Mucosa of rectum (tissue), 2 donors: Measurements from ENCODE around the gene CCDC57.

Experiments used
- H3K27ac ChIP-seq, 2 donors: one replicate each; pipeline ENCODE4 v1.7.0; 2013; ENCODE audit warnings: inconsistent platforms in 2 of 2, low read depth in 2 of 2, low read length in 2 of 2
- H3K27me3 ChIP-seq, 2 donors: one replicate each; pipeline ENCODE4 v1.7.0; 2013; ENCODE audit warnings: low read length in 2 of 2; ENCODE audit not compliant: control insufficient read depth in 2 of 2, insufficient read depth in 2 of 2
- H3K36me3 ChIP-seq, 2 donors: one replicate each; pipeline ENCODE4 v1.7.0; 2013; ENCODE audit warnings: low read length in 2 of 2; ENCODE audit not compliant: control insufficient read depth in 2 of 2, insufficient read depth in 2 of 2
- H3K4me1 ChIP-seq, 2 donors: one replicate each; pipeline ENCODE4 v1.7.0; 2013; ENCODE audit warnings: low read length in 2 of 2, mild to moderate bottlenecking in 1 of 2; ENCODE audit not compliant: control insufficient read depth in 2 of 2, insufficient read depth in 2 of 2
- H3K4me3 ChIP-seq, 2 donors: one replicate each; pipeline ENCODE4 v1.7.0; 2013; ENCODE audit warnings: low read length in 2 of 2
- H3K9ac ChIP-seq, 2 donors: one replicate each; pipeline ENCODE4 v1.7.0; 2013; ENCODE audit warnings: low read length in 2 of 2, low read depth in 1 of 2, mild to moderate bottlenecking in 1 of 2
- H3K9me3 ChIP-seq, 2 donors: one replicate each; pipeline ENCODE4 v1.7.0; 2013; ENCODE audit warnings: low read length in 2 of 2; ENCODE audit not compliant: control insufficient read depth in 2 of 2
- donor health status: healthy.
- donor health status: Normal muscosa, but diverticular disease.

CCDC57 gene

GRCh38 chr17:82098939-82099763, 113.5 kb downstream of the CCDC57 start:
- H3K27me3 ChIP-seq, result no peaks in the 10 kb centered on the region
- peak overlapping the region; percentile 62 to 70 for H3K4me3 ChIP-seq
- H3K27ac ChIP-seq, result peak overlapping the region; percentile 96 to 97
- H3K9ac ChIP-seq, result peak overlapping the region; percentile 68 to 81
- H3K4me1 ChIP-seq, result peaks cover 28 to 41% of the 10 kb centered on the region in 2 donors
- peaks cover 4 to 6% of the 10 kb centered on the region in 2 donors for H3K36me3 ChIP-seq
- H3K9me3 ChIP-seq, result no peaks in the 10 kb centered on the region

- Histone ChIP-seq H3K27ac (peak within 1 kb of the TSS; percentile 96 to 97), H3K9me3 (no peaks in the 10 kb centered on the region), H3K27me3 (no peaks in the 10 kb centered on the region), H3K36me3 (peaks cover 8 to 9% of the 10 kb centered on the region in 2 donors), H3K4me1 (peaks cover 27 to 35% of the 10 kb centered on the region in 2 donors), H3K9ac (peak within 1 kb of the TSS; percentile 68 to 86), H3K4me3 (peak within 1 kb of the TSS; percentile 64 to 70)
Observed at GRCh38 chr17:82098169-82098938, 114.3 kb downstream of the CCDC57 start, which contains the start of gene FASN. Gene FASN (minus strand): TSS chr17:82098236. CDS start chr17:82096445, 1,791 bp downstream.

- peak overlapping the region; percentile 64 to 70 for H3K4me3 ChIP-seq
- no peaks in the 10 kb centered on the region for H3K27me3 ChIP-seq
- no peaks in the 10 kb centered on the region for H3K9me3 ChIP-seq
- H3K4me1 ChIP-seq, result peaks cover 27 to 35% of the 10 kb centered on the region in 2 donors
- H3K9ac ChIP-seq, result peak overlapping the region in 1 of 2 donors; percentile 86
- H3K36me3 ChIP-seq, result peaks cover 11 to 14% of the 10 kb centered on the region in 2 donors
- peak overlapping the region; percentile 96 to 97 for H3K27ac ChIP-seq
Observed at GRCh38 chr17:82097919-82098168, 114.8 kb downstream of the CCDC57 start.

- H3K9me3 ChIP-seq, result no peaks in the 10 kb centered on the region
- no peaks in the 10 kb centered on the region for H3K27me3 ChIP-seq
- H3K4me3 ChIP-seq, result peak overlapping the region; percentile 64 to 70
- peak overlapping the region; percentile 32 to 86 for H3K9ac ChIP-seq
- H3K27ac ChIP-seq, result peak overlapping the region; percentile 96 to 97
- H3K4me1 ChIP-seq, result peaks cover 27 to 35% of the 10 kb centered on the region in 2 donors
- H3K36me3 ChIP-seq, result peaks cover 11 to 15% of the 10 kb centered on the region in 2 donors
Observed at GRCh38 chr17:82097184-82097918, 115.3 kb downstream of the CCDC57 start.

DNA sequence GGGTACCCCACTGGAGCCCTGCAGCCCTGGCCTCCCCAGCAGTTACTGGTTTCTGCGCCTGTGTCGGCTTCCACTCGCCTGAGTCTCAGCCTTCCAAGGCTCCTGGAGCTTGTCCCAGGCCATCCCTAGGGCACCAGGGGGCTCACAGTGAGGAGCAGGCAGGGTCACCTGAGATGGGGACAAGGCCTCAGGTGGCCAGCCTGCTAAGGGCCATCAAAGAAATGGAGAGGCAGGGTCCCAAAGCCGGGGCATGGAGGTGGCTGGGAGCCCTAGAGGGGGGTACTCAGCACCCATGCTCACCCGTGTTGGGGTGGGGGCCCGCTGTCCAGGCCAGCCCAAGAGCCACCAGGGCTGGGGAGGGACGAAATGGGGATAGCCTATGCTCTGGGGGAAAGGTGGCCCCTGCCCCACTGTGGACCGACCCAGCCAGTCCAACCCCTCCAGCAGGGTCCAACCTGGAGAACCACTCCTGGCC, 115.9 kb downstream of the CCDC57 start:
- H3K9ac ChIP-seq, result peak overlapping the region; percentile 32 to 86
- peak overlapping the region; percentile 64 to 70 for H3K4me3 ChIP-seq
- H3K4me1 ChIP-seq, result peaks cover 25 to 34% of the 10 kb centered on the region in 2 donors
- H3K27me3 ChIP-seq, result no peaks in the 10 kb centered on the region
- no peaks in the 10 kb centered on the region for H3K9me3 ChIP-seq
- peak overlapping the region in 1 of 2 donors; percentile 97 for H3K27ac ChIP-seq
- H3K36me3 ChIP-seq, result peaks cover 13 to 19% of the 10 kb centered on the region in 2 donors

- Histone ChIP-seq H3K4me3 (no peak overlapping the region), H3K4me1 (peaks cover 20 to 27% of the 10 kb centered on the region in 2 donors)
Observed at GRCh38 chr17:82095777-82096708, 116.6 kb downstream of the CCDC57 start.

GRCh38 chr17:82094931-82095776, 117.5 kb downstream of the CCDC57 start:
- Histone ChIP-seq H3K36me3 (peaks cover 25 to 31% of the 10 kb centered on the region in 2 donors), H3K9ac (no peak overlapping the region), H3K27me3 (no peaks in the 10 kb centered on the region), H3K4me3 (no peak overlapping the region), H3K4me1 (peaks cover 17 to 22% of the 10 kb centered on the region in 2 donors), H3K9me3 (no peaks in the 10 kb centered on the region), H3K27ac (no peak overlapping the region)

More at GRCh38 chr17:82095777-82096708, 116.6 kb downstream of the CCDC57 start:
- no peaks in the 10 kb centered on the region for H3K9me3 ChIP-seq
- H3K9ac ChIP-seq, result peak overlapping the region in 1 of 2 donors; percentile 86
- H3K27me3 ChIP-seq, result no peaks in the 10 kb centered on the region
- H3K36me3 ChIP-seq, result peaks cover 18 to 26% of the 10 kb centered on the region in 2 donors
- H3K27ac ChIP-seq, result no peak overlapping the region

DNA sequence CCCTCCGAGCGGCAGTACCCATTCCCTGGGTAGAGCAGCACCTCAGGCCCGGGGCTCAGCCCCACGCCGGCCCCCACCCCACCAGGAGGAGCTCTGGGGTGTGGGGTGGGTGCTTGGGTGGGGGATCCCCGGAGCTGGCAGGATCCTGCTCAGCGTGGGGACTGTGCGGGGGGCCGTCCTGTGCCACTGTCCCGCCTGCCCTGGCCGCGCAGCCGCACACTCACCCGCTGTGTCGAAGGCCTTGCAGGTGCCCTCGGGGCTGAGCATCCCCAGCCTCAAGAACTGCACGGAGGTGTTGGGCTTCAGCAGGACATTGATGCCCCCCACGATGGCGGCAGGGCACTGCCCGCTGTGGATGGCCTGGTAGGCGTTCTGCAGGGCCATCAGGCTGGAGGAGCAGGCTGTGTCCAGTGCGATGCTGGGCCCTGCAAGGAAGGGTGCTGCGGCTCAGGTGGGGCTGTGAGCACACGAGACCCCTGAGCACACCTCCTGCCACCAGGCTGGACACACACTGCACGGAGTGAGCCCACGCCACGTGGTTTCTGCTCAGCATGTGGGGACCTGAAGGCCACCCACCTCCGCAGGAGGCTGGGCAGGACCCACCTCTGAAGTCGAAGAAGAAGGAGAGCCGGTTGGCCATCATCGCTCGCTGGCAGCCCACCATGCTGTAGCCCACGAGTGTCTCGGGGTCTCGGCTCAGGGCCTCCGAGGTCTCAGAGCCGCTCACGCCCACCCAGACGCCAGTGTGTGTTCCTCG, 119.5 kb downstream of the CCDC57 start:
- Histone ChIP-seq H3K4me1 (peaks cover 9 to 12% of the 10 kb centered on the region in 2 donors), H3K4me3 (no peak overlapping the region), H3K27ac (no peak overlapping the region), H3K9me3 (no peaks in the 10 kb centered on the region), H3K9ac (no peak overlapping the region), H3K27me3 (no peaks in the 10 kb centered on the region), H3K36me3 (peaks cover 35 to 46% of the 10 kb centered on the region in 2 donors)
